T47D (cell line): Measurements from ENCODE around the gene SIGLEC11.

Source experiments
- DNase-seq, 2 experiments: peaks; one replicate each; pipeline versions ENCODE4 v3.0.0 to v3.0.0-alpha.2; 2011 to 2012; ENCODE audit warnings: low read depth in 1 of 2, low spot score in 1 of 2
- JUND ChIP-seq: IDR thresholded peaks from 2 replicates; pipeline ENCODE4 v1.6.1; 2012; ENCODE audit warnings: low read depth
- in situ Hi-C: cut with HindIII; loops from 2 replicates; pipeline ENCODE4 v1.10.0; 2016; ENCODE audit warnings: low sequenced_read_pairs, low pct_unique_long_range_greater_than_20kb

The SIGLEC11 gene

GRCh38 chr19:49938662-49939061, 22.3 kb downstream of the SIGLEC11 start:
- DNase-seq, result no peak
- in situ Hi-C loops, result no loop called here
- no peak for TF ChIP-seq JUND

DNA sequence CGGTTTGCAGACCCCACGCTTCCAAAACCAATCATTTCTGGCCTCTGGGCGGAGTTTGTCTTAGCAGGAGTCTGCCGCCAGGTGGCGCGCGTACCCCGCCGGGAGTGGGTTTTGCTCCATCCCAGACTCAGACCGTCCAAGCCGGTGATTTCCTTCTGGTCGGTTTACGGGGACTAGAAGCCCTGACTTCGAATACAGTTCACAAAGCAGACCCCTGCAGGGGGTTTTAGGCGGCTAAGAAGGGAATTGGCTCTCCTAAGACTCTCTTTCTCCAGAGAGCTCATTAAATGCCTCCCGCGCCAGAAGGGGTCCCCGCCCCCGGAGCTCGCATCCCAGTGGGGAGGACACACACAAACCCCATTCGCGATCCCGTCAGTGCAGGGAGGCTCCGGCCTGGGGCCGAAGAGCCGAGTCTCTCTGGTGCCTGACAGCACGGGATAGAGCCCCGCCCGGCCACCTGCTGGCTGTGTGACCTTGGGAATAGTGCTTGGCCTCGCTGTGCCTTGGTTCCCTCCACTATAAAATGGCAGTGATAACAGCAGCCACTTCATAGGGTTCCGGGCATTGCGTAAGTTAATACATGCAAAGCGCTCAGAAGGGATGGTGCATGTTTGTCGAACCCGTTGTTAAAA, 23.1 kb downstream of the SIGLEC11 start:
- DNase-seq, result peak; percentile 27 to 70
- in situ Hi-C loops, result no loop called here
- TF ChIP-seq JUND, result no peak

DNA sequence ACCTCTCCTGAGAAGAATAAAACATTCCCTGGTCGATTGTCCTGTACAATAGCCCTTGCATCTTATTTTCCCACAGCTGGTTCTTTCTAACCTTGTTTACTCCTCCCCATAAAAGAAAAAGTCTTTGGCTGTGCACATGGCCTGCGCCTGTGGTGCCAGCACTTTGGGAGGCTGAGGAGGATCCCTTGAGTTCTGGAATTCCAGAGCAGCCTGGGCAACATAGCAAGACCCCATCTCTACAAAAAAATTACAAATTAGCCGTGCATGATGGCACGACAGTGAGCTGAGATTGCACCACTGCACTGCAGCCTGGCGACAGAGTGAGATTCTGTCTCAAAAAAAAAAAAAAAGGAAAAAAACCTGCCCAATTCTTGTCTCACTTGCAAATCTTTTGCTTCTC, 24.4 kb downstream of the SIGLEC11 start:
- in situ Hi-C loops, result no loop called here
- DNase-seq, result no peak
- TF ChIP-seq JUND, result no peak

- DNase-seq, result no peak
- TF ChIP-seq JUND, result no peak
- in situ Hi-C loops, result no loop called here
Measured at GRCh38 chr19:49933643-49934042, 27.3 kb downstream of the SIGLEC11 start.

DNA sequence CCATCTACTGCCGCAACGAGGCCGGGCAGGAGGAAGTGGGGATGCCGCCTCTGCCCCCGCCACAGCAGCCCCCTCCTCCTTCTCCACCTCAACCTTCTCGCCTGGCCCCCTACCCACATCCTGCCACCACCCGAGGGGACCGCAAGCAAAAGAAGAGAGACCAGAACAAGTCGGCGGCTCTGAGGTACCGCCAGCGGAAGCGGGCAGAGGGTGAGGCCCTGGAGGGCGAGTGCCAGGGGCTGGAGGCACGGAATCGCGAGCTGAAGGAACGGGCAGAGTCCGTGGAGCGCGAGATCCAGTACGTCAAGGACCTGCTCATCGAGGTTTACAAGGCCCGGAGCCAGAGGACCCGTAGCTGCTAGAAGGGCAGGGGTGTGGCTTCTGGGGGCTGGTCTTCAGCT, 28.2 kb downstream of the SIGLEC11 start:
- no peak for TF ChIP-seq JUND
- DNase-seq, result no peak
- in situ Hi-C loops, result no loop called here

GRCh38 chr19:49932041-49932451, 28.9 kb downstream of the SIGLEC11 start:
- in situ Hi-C loops, result no loop called here
- TF ChIP-seq JUND, result no peak
- DNase-seq, result no peak

GRCh38 chr19:49931293-49932040, 29.5 kb downstream of the SIGLEC11 start:
- DNase-seq, result no peak
- no peak for TF ChIP-seq JUND
- in situ Hi-C loops, result no loop called here

DNA sequence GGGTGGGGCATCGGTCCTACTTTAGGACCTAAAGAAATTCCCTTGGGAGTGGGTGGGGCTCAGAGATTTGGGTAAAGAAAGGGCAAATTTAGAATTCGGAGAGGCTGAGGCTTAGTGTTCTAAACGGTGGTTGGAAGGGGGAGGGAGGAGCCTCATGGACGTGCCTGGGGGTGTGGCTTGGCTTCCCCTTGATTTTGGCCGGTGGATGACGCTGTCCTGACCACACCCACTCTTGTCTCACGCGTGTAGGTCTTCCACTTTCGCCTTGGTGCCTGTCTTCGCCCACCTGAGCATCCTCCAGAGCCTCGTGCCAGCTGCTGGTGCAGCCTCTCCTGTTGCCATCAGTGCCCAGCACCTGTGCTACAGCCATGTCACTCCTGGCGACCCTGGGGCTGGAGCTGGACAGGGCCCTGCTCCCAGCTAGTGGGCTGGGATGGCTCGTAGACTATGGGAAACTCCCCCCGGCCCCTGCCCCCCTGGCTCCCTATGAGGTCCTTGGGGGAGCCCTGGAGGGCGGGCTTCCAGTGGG, 30.4 kb downstream of the SIGLEC11 start:
- TF ChIP-seq JUND, result no peak
- in situ Hi-C loops, result no loop called here

GRCh38 chr19:49929611-49930482, 31.1 kb downstream of the SIGLEC11 start:
- in situ Hi-C loops, result no loop called here
- no peak for TF ChIP-seq JUND
- peak; percentile 83 to 98 for DNase-seq

More for the DNA sequence above, 30.4 kb downstream of the SIGLEC11 start:
- DNase-seq, result peak in 1 of 2 experiments; percentile 68

DNA sequence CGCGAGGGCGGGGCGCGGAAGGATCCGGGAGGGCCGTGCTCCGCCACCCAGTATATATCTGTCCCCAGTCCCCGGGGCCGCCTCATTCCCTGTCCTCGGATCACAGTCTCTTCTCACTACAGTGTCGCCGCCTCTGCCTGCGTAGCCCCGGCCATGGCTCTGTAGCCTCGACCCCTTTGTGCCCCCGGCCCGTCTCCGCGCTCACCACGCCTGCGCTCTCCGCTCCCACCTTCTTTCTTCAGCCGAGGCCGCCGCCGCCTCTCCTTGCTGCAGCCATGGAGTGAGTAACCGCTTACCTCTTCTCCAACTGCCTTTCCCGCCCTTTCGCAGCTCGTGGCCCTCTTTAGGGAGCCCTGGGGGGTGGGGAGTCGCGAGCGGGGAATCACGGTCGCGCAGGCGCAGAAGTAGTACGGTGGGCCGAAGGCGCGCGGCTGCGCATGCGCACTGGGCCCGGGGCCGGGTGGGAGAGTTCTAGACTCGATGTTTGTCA, 31.8 kb downstream of the SIGLEC11 start, which contains the start of the genes ATF5 and NUP62:
TSS of gene ATF5 (plus strand) at position 85 of the 490 bp plus-strand sequence. CDS start 1,646 bp downstream, outside the sequence.
TSS of gene NUP62 (minus strand) at position 384 of the 490 bp plus-strand sequence. CDS start 19,697 bp downstream, outside the sequence.
- no peak for TF ChIP-seq JUND
- DNase-seq, result peak; percentile 88 to 90
- in situ Hi-C loops, result no loop called here

DNA sequence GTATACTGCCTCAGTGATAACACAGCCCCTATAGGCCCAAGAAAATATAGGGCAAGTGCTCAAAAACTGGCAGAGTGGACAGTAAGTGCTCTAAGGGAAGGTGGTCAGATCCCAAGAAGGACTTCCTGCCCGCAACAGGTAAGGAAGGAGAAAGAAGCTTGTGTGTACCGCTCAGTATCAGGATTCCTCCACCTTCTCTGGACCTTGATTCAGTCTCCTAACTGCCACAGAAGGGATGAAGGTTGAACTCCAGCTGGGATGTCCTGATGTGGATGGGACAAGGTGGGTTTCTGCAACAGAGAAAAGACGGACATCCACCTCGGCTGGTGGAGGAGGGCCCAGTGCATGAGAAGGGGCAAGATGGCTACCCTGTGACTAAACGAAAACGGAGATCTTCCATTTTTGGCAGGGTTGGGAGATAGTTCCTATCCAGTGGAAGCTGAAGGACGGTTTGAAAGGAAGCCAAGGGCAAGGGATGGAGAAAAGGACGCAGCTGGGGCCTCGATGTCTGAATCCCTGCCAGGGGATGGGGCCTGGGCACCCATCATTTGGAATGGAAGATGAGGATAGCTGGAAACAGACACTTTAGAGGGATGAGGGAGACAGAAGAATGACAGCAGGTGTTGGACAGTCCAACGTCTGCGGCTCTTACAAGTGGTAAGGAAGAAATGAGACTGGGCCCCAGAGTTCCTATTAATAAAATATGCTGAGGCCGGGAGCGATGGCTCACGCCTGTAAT, 33.3 kb downstream of the SIGLEC11 start:
- no peak for DNase-seq
- no peak for TF ChIP-seq JUND
- in situ Hi-C loops, result no loop called here

DNA sequence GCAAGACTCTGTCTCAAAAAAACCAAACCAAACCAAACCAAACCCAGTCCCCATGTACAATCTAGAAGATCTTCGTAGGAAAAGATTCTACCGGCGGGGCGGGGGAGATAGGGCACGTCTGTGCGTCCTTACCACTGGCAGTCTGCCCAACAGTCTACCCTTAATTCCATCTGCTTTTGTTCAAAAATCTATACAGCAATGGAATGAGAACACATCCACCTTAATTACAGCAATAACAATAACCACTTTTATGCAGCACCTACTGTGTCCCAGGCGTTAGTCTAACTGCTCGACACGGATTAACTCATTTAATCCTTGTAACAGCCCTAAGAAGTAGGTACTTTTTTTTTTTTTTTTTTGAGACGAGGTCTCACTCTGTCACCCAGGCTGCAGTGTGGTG, 34.5 kb downstream of the SIGLEC11 start:
- no peak for DNase-seq
- no peak for TF ChIP-seq JUND
- in situ Hi-C loops, result no loop called here
